HG02798 (cell line): ENCODE measurements around the gene CIT.

Source experiments
- ATAC-seq: cut with Tn5 transposase; IDR thresholded peaks from one replicate; pipeline ENCODE4 v1.9.1; 2021; ENCODE audit warnings: mild to moderate bottlenecking; ENCODE audit not compliant: unreplicated experiment, poor library complexity

Gene CIT

DNA sequence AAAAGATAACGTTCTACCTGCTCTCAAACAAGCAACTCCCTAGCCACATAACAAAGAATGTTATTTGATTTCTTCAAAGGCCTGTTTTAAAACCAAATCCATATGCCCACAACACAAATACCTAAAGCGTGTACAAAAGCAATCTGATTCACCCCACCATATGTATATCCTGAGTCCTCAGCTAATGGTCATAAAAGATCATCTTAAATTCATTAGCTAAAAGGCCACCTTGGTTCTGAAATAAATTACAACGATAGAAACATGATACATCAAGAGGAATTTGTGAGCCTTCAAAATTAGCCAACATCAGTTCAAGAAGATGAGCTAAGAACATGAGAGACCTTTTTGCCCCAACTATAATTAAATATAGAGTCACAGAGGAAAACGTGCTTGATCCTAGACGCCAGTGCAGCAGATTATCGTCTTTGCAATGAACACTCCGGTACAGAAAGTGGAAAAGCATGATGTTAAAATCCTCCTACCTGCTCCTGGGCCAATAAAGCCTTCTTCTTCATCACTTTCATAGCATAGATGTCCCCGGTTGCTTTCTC, 20.0 kb downstream of the CIT start:
- ATAC-seq, result no peak

DNA sequence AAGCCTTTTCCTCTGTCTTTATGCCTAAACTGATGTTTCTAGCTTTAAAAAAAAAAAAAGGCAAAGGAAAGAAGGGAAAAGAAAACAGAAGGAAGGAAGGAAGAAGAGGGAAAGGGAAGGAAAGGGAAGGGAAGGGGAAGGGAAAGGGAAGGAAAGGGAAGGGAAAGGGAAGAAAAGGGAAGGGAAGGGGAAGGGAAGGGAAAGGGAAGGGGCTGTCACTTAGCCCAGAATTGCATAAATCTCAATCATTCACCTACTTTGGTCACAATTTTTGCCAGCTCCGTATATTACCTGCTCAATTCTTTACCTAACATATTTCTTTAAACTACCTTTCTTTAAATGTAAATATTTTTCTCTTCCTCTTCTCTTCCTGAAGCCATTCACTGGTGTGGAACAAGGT, 26.8 kb downstream of the CIT start:
- no peak for ATAC-seq

DNA sequence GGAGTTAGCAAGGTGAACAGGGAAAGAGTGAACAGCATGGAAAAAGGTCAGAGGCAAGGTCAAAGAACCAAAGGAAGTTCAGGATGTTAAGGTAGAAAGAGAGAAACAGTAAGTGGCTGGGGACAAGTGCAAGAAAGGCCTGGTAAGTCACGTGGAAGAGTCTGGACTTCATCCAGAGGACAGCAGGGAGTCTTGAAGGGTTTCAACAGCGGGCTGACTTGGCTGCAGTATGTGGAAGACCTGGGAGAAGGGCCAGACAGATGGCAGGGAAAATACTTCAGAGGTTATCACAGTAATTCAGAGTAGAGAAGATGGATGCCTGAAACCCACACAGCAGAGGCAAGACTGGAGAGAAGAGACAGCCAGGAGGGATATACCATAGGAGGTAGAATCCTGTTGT, 34.0 kb downstream of the CIT start:
- no peak for ATAC-seq

DNA sequence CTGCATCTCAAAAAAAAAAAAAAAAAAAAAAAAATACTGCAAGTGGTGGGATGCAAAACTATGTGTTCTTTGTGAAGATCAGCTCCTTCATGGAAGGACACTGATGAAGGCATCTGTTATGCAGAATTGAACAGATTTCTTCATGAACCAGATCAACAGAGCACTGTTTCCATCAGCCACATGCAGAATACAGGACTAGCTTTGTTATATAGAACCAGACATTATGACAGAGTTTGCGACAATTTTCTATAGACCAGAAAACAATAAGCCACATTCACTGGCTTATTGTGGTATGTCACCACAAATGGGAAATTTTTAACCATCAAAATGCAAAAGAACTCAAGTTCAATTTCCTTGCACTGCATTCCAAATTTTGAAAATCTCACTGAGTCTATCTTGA, 34.7 kb downstream of the CIT start:
- no peak for ATAC-seq

DNA sequence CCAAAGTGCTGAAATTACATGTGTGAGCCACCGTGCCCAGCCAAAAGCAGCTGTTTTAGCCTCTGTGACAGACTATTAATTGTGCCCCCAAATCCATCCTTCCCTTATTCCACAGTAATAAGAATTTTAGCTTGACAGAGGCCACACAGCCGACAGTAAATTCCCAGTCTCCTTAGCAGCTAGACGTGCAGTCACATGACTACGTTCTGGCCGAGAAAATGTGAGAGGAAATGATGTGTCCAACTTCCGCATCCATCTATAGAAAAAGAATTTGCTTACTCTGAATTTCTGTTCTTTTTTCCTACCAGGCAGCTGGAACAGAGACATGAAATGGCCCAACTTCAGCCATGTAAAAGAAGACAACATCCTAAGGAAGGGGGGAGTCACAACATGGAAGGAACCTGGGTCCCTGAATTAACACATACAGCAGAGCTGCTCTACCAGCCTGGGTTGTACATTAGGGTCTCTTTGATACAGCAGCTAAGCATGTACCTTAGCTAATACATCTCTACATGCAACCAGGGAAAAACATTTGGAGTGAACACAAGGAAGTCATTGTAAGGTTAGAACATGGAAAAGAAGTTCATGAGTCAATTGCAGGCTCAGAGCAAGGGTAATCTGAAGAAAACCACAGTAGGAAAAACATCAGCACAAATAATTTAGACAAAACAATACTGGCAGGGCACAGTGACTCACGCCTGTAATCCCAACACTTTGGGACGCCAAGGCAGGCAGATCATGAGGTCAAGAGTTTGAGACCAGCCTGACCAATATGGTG, 35.5 kb downstream of the CIT start:
- no peak for ATAC-seq

DNA sequence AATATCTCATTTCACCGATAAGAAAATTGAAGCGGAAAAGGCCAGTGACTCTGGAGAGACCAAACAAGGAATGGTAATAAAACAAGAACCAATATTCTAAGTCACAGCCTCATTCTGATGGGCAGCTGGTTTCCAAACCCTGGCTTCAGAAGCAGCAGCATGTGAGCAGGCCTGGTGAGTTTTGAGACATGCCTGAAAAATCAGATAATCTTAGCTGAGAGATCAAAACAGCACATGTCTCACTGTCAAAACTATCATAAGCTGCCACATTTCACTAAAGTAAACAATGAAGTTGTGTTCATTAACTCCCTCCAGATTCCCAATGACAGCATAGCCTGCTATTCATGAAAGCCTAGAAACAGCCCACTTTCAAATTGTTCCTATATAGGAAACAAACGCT, 36.5 kb downstream of the CIT start:
- no peak for ATAC-seq

DNA sequence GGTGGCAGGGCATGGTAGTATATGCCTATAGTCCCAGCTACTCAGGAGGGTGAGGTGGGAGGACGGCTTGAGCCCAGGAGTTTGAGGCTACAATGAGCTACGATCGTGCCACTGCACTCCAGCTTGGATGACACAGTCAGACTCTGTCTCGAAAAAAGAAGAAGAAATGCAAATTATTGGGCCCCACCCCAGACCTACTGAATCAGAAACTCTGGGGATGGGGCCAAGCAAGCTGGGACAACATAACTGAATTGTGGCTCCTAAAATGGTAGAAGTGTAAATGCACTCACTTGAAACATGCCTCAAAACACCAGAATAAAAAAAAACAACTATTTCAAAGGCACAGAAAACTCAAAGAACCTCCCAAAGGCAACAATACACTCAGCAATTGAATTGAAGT, 37.0 kb downstream of the CIT start:
- ATAC-seq, result no peak

DNA sequence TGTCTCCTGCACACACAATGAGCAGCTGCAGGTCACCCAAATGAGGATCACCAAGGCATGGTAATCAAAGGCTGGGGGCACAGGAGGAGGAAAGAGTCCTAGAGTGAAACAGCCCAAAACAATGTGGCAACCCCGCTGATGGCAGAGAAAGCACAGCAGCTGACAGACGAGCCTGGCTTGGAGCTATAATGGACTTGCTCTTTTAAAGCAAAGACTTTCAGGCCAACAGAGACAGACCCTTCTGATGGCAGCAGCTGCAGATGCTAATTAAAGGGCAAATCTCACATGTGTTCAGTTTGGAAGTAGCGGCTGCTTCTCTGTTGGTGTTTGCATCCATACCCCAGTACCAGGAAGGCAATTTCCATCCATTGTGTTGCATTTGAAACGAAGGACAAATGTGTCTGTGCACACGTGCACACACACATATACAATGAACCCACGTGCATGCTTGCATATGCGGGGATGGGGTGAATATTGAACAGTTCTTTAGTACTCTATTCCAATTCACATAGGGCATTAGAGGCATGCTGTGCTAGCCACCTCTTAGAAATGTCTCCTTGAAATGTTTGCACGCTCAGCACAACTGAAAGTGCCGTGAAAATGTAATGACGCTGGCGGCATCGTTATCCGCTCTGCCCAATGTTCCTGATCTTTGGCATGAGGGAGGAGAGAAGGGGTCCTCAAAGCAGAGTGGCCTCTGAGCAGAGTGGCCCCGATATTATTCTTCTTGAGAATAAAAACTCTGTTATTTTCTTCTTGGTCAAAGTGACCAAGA, 38.1 kb downstream of the CIT start:
- no peak for ATAC-seq

DNA sequence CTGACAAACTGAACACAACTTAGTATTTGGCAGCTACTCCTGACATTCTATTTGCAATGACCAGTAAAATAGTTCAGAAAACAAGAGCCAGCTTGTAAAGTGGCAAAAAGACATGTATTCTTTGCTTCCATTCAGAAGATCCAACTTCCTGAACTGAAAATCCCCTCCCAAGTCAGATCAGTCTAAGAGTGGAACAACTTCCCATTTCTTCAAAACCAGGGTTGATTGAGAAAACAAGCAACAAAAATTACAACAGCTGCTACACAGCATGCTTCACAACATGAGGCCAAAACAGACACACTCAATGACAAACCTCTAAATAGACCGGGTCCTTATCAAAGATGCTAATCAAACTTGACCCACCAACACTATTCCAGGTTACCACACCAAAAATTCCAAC, 40.3 kb downstream of the CIT start:
- ATAC-seq, result no peak

DNA sequence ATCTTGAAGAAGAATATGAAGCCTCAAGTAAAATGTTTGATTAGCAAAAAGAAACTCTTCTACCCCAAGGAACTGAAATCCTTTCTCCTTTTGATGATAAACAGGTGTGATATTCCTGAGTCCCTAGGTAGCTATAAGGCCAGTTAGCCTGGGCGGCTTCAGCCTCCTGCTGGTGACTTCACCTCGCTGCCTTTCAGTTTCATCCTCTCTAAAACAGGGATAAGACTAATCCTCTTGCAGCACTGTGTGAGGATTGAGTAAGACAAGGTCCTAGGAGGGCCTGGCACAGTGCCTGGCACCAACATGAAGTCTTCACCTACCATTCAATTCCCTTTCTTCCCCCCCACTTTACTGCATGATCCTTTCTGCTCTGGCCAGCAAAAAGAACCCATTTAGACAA, 42.1 kb downstream of the CIT start:
- no peak for ATAC-seq

DNA sequence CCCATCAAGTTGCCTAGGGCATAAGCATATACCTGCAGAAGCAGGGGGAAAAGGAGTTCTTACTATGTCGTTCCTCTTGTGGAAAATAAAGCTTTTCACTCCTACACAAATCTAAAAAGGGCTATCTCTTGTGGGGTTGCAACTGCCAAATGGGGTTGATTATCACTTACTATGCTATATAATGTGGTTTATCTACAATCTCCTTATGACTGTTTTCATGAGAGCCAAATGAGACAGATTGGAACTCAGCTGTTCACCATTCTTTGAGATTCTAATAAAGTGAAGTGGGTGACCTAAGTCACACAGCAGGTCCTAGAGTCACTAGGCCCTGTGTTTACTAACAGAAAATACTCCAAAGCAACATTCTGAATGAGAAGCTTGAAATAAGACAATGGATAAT, 47.7 kb downstream of the CIT start:
- no peak for ATAC-seq

DNA sequence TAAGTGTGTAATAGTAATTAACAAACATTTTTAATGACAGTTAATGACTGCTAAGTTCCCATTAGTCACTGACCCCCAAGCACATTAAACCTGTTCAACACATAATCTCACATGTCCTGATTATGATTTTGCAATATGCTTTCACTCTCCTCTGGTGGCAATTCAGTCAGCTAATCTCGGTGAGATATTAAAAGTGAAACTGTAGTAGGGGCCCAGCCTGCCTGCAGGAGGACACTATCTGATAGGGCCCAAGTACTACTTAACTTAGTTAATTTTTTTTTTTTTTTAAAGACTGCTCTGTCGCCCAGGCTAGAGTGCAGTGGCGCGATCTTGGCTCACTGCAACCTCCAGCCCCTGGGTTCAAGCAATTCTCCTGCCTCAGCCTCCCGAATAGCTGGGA, 48.8 kb downstream of the CIT start:
- ATAC-seq, result no peak

DNA sequence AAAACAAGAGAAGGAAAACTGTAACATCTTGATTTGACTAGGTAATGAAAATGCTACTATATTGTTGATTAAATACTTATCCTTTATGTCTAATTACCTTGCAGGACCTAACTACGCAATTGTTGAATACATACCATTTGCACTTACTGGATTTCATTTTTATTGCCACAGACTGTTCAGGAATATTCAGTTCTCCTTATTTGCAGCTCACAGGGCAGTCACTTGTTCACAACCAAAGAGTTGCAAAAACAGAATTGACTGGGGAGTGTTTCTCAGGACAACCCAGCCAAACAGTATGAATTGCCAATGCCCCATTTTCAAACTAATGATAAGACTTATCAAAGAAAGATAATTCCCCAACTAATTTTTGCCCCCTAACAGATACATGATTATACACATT, 49.4 kb downstream of the CIT start:
- ATAC-seq, result no peak

DNA sequence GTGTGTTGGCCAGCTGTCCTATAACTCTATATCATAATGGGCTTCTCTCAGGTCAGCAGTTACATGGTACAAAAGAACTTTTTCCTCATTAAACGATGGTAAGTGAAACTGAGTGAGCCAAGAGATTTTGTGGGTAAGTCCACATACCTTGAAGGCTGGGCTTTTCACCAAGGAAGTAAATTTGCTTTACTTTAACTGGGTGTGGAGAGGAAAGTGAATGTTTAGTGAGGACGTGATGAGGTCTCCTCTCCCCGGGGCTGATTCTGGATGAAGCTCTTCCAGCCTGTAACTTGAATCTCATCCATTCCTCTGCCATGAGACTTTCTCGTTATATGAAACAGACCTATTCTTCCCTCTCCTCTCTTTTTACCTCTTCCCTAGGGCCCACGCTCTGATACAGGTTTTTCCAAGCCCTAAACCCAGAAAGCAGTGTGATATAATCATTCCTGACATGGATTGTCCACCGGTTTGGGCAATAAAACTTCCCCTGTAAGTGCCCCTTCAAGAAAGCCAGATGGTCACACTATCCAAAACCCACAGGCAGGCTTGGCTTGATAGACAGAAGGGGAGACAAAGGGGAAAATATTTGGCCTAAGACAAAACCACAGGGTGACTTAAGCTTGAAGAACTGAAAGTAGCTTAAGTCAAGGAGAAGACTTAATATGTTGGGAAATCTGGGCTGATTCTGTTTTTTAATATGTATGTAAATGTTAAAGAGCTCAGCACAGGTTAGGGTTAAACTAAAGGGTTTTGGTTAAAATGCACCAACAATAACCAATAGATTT, 50.3 kb downstream of the CIT start:
- no peak for ATAC-seq

DNA sequence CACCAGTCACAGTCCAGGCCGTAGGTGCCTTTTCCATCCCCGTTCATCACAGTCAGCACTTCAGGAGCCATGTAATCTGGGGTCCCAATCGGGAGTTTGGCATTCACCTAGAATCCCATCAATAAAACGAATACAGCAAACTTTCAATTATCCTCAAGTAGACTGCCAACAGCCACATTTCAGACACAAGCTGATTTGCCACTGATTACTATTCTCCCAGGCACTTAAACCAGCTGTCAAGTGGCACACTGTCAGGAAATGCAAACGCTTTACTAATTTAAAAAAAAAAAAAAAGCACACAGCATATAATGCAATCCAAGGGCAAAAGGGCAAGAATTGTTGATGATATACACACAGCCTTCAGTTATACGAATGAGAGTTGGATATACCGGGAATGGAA, 51.9 kb downstream of the CIT start:
- no peak for ATAC-seq

DNA sequence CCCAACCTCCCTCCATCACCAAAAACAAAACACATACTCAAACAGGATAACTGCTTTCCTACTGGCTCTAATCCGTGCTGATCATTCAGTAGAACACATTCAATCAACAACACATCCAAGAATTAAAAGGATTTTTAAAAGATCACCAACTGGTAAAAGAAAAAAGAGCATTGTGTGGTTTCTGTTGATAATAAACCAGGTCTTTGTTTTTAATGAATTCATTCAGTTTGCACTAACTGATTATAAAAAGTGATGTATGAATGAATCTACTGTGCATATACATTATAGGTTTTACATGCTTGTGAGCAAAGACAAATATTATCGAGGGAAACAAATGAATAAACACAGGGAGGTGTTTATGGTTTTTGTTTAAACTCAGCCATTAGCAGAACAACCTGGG, 55.1 kb downstream of the CIT start:
- ATAC-seq, result no peak

DNA sequence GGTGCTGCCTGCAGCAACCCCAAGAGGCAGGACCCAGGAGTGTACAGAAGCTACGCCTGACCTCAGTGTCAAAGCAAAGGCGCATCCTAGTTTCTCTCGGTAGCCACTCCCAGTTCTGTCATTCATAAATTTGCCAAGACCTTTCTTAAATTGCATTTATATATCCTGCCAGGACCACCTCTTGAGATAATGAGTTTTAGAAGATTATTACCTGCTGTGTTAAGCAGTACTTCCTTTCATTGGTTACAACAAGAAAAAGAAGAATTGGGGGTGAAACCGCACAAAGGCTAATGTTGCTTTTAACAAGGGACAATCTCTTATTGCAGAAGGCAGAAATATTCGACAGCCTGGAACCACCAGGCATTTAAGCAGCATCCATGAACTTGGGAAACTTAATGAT, 57.8 kb downstream of the CIT start:
- ATAC-seq, result no peak

DNA sequence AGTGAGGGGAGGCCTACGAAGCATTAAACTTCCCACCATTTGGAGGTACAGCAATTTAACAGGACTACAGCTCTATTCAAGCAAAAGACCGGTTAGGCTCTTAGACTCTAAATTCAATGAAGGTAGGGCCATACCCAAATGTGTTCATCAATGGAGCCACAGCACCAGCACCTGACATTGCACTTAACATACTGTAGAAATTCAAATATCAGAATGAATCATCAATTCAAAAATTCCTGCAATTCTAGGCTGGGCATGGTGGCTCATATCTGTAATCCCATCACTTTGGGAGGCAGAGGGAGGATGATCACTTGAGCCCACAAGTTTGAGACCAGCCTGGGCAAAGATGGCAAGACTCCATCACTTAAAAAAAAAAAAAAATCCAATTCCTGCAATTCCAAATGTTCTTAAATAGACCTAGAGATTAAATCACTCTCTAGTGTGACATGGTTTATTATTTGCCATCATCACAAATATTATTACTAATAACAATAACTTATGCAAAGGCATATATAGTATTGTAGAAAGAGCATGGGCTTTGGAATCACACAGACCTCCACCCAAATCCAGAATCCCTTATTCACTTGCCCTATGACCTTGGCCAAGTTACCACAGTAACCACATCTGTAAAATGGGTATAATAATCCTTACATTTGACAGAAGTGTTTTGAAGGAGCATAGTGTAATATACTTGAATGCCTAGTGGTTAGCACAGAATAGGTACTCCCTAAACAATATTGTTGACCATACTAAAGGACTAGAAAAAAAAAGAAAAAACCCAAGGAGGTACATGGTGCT, 59.4 kb downstream of the CIT start:
- no peak for ATAC-seq

DNA sequence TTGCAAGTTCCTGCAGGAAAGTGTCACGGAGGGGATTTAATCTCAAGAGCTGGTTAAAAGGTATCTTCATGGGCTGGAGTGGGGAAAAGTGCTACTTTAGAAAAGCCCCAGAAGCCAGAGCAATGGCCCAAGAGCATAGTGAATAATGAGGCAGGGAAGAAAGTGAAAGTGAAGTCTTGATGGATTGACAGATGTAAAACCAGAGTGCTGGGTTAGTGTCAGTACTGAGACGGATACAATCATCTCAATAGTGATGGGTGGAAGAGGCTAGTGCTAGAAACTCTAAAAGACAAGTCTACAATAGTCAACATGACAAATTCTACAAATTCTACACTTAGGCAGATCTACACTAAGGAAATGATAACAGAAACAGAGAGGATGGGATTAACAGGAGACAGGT, 68.1 kb downstream of the CIT start:
- ATAC-seq, result no peak

DNA sequence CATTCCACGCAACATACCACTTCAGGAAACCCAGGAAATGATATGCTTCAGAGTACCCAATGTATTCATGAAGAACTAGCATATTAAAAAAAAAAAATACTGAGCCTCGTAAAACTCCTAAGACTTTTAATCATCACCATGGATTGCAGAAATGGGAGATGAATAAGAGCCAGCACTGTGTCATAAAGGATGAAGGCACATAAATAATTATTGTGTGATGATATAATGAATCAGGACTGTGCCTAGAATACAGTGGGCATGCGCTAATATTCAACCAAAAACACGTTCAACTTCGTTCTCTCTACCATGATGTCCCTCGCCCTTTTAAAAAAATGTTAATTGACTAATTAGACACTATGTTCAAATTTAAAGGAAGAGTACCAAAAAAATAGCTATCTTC, 68.7 kb downstream of the CIT start:
- ATAC-seq, result no peak
